HEK293T (cell line): ENCODE results near the gene CNOT6.

Experiments
- ARNT ChIP-seq: fragments of 450-650 bp; IDR thresholded peaks from 2 replicates; pipeline ENCODE4 v1.6.1; 2017; ENCODE audit warnings: mild to moderate bottlenecking
- SP1 ChIP-seq: fragments of 450-650 bp; IDR thresholded peaks from 2 replicates; pipeline ENCODE4 v1.6.1; 2017
- TARDBP ChIP-seq: fragments of 450-650 bp; IDR thresholded peaks from 2 replicates; pipeline ENCODE4 v1.6.1; 2016

DNA sequence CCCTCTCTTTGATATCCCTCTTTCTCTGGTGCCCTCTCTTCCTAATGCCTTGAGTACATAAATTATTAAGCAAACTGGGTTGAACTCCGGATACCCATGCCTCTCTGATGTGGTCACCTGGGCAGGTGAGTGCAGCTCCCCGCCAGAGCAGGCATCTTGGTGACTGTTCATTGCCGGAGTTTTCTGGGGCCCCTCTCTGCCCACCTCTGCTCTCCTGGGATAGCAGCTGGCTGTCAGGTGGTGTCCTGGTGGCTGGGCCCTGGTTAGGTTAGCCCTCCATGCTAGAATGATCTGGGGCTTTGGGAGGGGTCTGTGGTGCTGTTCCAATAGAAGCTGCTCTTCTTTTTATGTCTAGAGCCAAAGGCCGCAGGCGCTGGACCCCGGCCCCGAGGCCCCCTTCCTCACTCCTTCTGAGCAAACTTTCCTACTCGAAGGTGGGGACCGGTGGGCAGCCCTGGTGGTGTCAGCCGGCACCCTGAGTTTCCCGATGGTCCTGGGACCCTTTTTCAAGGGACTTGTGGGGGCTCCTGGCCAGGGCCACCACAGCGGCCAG, 102.0 kb downstream of the CNOT6 start:
- TF ChIP-seq SP1, result no peak
- no peak for TF ChIP-seq TARDBP
- TF ChIP-seq ARNT, result no peak
